Left lung (tissue), 10 donors: ENCODE data around the gene MEI4. TPM values are rescaled to one million over a fixed set of nuclear protein-coding genes. Genes with fewer than 3 reads are reported as not detected.

Experiments
- ATAC-seq: fragments of 200-7000 bp; cut with Tn5 transposase; one replicate; pipeline ENCODE4 v1.9.1; 2020; ENCODE audit warnings: moderate library complexity
- DNase-seq, 4 donors: peaks; one replicate each; pipeline ENCODE4 v3.0.0-alpha.2; 2013 to 2020
- H3K27ac ChIP-seq, 2 donors: fragments of 200-600 bp; sonication (generic) in 1 of 2; one replicate each; pipeline versions ENCODE4 v1.5.0 to v1.8.0; 2020 to 2021
- H3K27me3 ChIP-seq, 2 donors: fragments of 200-600 bp; sonication (generic) in 1 of 2; one replicate each; pipeline versions ENCODE4 v1.5.0 to v1.8.0; 2020 to 2021
- H3K36me3 ChIP-seq, 2 donors: fragments of 200-600 bp; sonication (generic) in 1 of 2; one replicate each; pipeline versions ENCODE4 v1.5.0 to v1.8.0; 2020 to 2021
- H3K4me1 ChIP-seq, 2 donors: fragments of 200-600 bp; one replicate each; pipeline ENCODE4 v1.8.0; 2021
- H3K4me3 ChIP-seq, 2 donors: fragments of 200-600 bp; sonication (generic) in 1 of 2; one replicate each; pipeline versions ENCODE4 v1.5.0 to v1.8.0; 2020 to 2021; ENCODE audit warnings: mild to moderate bottlenecking in 1 of 2
- H3K9me3 ChIP-seq, 2 donors: fragments of 200-600 bp; sonication (generic) in 1 of 2; one replicate each; pipeline versions ENCODE4 v1.5.0 to v1.8.0; 2020 to 2021
- intact Hi-C, 2 donors: fragments of 100-400 bp; cut with DNase I; formaldehyde crosslinking; loops; one replicate each; pipeline versions ENCODE4 v1.11.2 to v1.14.2; 2022
- polyA plus RNA-seq, 6 donors: library from polyadenylated mRNA; unstranded; fragments of 120-200 nt; gene quantifications; one replicate each; pipeline ENCODE4 v1.2.1, GENCODE V29; 2013; ENCODE audit not compliant: insufficient read length in 6 of 6
- total RNA-seq, 2 donors: library from RNA; stranded (reverse); fragmentation: NEBNext Ultra II Directional; extraction: Animal tissue kit (Norgen Biotek cat#: 25700); gene quantifications; one replicate each; pipeline ENCODE4 v1.2.1, GENCODE V29; 2021
- TF ChIP-seq, protein P1 (sequence below), 2 donors: fragments of 200-600 bp; sonication (generic) in 1 of 2; IDR thresholded peaks; one replicate each; pipeline versions ENCODE4 v1.5.0 to v1.8.0; 2021; ENCODE audit warnings: antibody characterized with exemption in 2 of 2
- donor health status: DM: no; HTN: yes; CAD: no.
- donor health status: DM: no; HTN: no; CAD: no.

Gene MEI4
- total and polyA plus RNA-seq, 8 donors: 0.05 to 0.24 (median 0.10) TPM; not detected in 2

DNA sequence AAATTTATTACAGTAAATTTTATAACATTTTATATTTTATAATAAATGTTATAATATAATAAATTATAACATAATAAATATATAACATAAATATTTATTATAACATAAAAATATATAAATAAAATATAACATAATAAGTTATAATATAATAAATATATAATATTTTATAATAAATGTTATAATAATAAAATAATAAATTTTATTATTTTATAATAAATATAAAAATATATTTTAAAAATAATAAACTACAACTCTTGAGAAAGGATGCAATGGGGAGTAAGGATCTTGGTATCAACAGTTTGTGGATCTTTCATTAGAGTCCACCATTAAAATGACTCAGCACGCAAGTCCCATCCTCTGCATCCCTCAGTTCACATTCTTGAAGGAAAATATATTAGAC, 312.6 kb downstream of the MEI4 start:
- ATAC-seq: no peak
- H3K4me1 ChIP-seq: no peaks in the 10 kb centered on the region
- TF ChIP-seq, protein P1, sequence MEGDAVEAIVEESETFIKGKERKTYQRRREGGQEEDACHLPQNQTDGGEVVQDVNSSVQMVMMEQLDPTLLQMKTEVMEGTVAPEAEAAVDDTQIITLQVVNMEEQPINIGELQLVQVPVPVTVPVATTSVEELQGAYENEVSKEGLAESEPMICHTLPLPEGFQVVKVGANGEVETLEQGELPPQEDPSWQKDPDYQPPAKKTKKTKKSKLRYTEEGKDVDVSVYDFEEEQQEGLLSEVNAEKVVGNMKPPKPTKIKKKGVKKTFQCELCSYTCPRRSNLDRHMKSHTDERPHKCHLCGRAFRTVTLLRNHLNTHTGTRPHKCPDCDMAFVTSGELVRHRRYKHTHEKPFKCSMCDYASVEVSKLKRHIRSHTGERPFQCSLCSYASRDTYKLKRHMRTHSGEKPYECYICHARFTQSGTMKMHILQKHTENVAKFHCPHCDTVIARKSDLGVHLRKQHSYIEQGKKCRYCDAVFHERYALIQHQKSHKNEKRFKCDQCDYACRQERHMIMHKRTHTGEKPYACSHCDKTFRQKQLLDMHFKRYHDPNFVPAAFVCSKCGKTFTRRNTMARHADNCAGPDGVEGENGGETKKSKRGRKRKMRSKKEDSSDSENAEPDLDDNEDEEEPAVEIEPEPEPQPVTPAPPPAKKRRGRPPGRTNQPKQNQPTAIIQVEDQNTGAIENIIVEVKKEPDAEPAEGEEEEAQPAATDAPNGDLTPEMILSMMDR (IDR thresholded peaks at IDR 0.05): no peak

DNA sequence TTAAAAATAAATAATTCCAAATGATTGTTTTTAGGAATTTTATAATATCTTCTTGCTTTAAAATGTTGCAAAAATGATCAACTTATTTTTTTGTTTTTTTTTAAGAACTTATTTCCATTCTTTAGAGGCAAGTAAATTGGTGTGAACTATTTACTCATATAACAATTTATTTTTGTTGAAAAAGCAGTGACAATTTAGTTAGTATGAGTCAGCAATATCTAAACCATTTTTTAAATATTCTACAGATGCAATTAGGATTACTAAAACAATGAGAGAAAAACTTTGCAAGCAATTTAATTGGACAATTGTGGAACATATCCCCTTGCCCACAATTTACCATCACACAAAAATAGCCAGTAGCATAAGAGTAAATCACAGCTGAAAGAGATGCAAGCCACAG, 319.5 kb downstream of the MEI4 start:
- intact Hi-C loops: no loop called here
- Histone ChIP-seq H3K4me3 (no peak overlapping the region), H3K4me1 (no peaks in the 10 kb centered on the region), H3K27me3 (no peaks in the 10 kb centered on the region), H3K27ac (no peak overlapping the region), H3K36me3 (no peaks in the 10 kb centered on the region), H3K9me3 (peaks cover 0 to 27% of the 10 kb centered on the region in 2 donors)
- ATAC-seq: no peak
- DNase-seq: no peak
- TF ChIP-seq, protein P1 (IDR thresholded peaks at IDR 0.05): no peak

More for the DNA sequence above, 312.6 kb downstream of the MEI4 start:
- intact Hi-C loops: no loop called here
- Histone ChIP-seq H3K27ac (no peak overlapping the region), H3K36me3 (no peaks in the 10 kb centered on the region), H3K9me3 (peaks cover 0 to 36% of the 10 kb centered on the region in 2 donors), H3K4me3 (no peak overlapping the region), H3K27me3 (no peaks in the 10 kb centered on the region)
- DNase-seq: no peak

Other genes starting within 250 kb of the MEI4 start
- under 1 TPM; 0.38 to 0.65 TPM for gene HTR1B, start 189.5 kb upstream of the MEI4 start, total RNA-seq
- under 1 TPM in 3 of 6 donors, not detected in 3; 0.08 to 0.16 (median 0.11) TPM for gene HTR1B, start 189.5 kb upstream of the MEI4 start, polyA plus RNA-seq